CD4-positive, CD25-positive, alpha-beta regulatory T cell (primary cell): ENCODE results near the gene SCRN3. TPM values are rescaled to one million over a fixed set of nuclear protein-coding genes. Genes with fewer than 3 reads are reported as not detected.
A peak's percentile ranks its signal among the peaks of the same experiment; 100 is the strongest.

Experiments
- ATAC-seq, 2 donors: fragments of 150-1000 bp; cut with Tn5 transposase; one replicate each; pipeline ENCODE4 v1.10.0; 2021; ENCODE audit warnings: low read depth in 2 of 2, moderate number of reproducible peaks in 2 of 2, moderate library complexity in 1 of 2
- DNase-seq, 3 donors: peaks; one replicate each; pipeline versions ENCODE4 v3.0.0 to v3.0.0-alpha.2; 2012 to 2022; ENCODE audit warnings: mixed read lengths in 1 of 3
- H3K27ac ChIP-seq: one replicate; pipeline ENCODE4 v1.7.0; 2013; ENCODE audit warnings: mild to moderate bottlenecking, low read length; ENCODE audit not compliant: insufficient read depth, poor library complexity, severe bottlenecking
- H3K27me3 ChIP-seq: one replicate; pipeline ENCODE4 v1.7.0; 2013; ENCODE audit warnings: low read length; ENCODE audit not compliant: control insufficient read depth, insufficient read depth
- H3K36me3 ChIP-seq: one replicate; pipeline ENCODE4 v1.7.0; 2013; ENCODE audit warnings: mild to moderate bottlenecking, low read length, moderate library complexity; ENCODE audit not compliant: control insufficient read depth, insufficient read depth
- H3K4me1 ChIP-seq: 2 replicates; pipeline ENCODE4 v1.7.0; 2013; ENCODE audit warnings: mild to moderate bottlenecking, low read length; ENCODE audit not compliant: insufficient read depth, control insufficient read depth, poor library complexity, severe bottlenecking
- H3K4me3 ChIP-seq: one replicate; pipeline ENCODE4 v1.7.0; 2013; ENCODE audit warnings: low read depth, mild to moderate bottlenecking, low read length, moderate library complexity
- H3K9me3 ChIP-seq, 2 experiments: 1 replicate in 1 of 2; 2 replicates in 1 of 2; pipeline ENCODE4 v1.7.0; 2013; ENCODE audit warnings: low read length in 2 of 2, mild to moderate bottlenecking in 1 of 2, moderate library complexity in 1 of 2; ENCODE audit not compliant: control insufficient read depth in 2 of 2
- H3K27ac Mint-ChIP-seq, 3 donors: one replicate each; pipeline ENCODE4 v1.8.0; 2020 to 2022; ENCODE audit warnings: mild to moderate bottlenecking in 3 of 3, mixed read lengths in 3 of 3, moderate library complexity in 2 of 3
- H3K27me3 Mint-ChIP-seq: one replicate; pipeline ENCODE4 v1.8.0; 2022; ENCODE audit warnings: mild to moderate bottlenecking, mixed read lengths
- H3K36me3 Mint-ChIP-seq: one replicate; pipeline ENCODE4 v1.8.0; 2020; ENCODE audit warnings: mixed read lengths
- H3K4me1 Mint-ChIP-seq, 4 donors: one replicate each; pipeline ENCODE4 v1.8.0; 2020 to 2022; ENCODE audit warnings: mixed read lengths in 4 of 4, mild to moderate bottlenecking in 1 of 4
- H3K4me3 Mint-ChIP-seq, 4 donors: one replicate each; pipeline ENCODE4 v1.8.0; 2020 to 2022; ENCODE audit warnings: mild to moderate bottlenecking in 4 of 4, mixed read lengths in 4 of 4, moderate library complexity in 3 of 4
- H3K9me3 Mint-ChIP-seq, 7 donors: one replicate each; pipeline ENCODE4 v1.8.0; 2020 to 2022; ENCODE audit warnings: mixed read lengths in 7 of 7, mild to moderate bottlenecking in 3 of 7, moderate library complexity in 2 of 7
- polyA plus RNA-seq, 4 donors: library from polyadenylated mRNA; unstranded; fragments of 300-500 nt; fragmentation: Illumina TruSeq; gene quantifications; one replicate each; pipeline ENCODE4 v1.2.3, GENCODE V29; 2021
- total RNA-seq: library from RNA; stranded (reverse); gene quantifications from one replicate; pipeline ENCODE4 v1.2.3, GENCODE V29; 2022

SCRN3 gene
- total and polyA plus RNA-seq, 5 donors from 2014 or later = 10.0 to 12.8 (median 11.5) TPM

GRCh38 chr2:174454566-174454965, 59.0 kb downstream of the SCRN3 start:
- no peak overlapping the region for H3K4me3 Mint-ChIP-seq
- H3K4me1 Mint-ChIP-seq = peaks cover 2 to 13% (median 7%) of the 10 kb centered on the region in 4 donors
- H3K27me3 ChIP-seq = no peaks in the 10 kb centered on the region
- H3K9me3 Mint-ChIP-seq = no peaks in the 10 kb centered on the region
- no peak overlapping the region for H3K27ac ChIP-seq
- no peak overlapping the region for H3K4me3 ChIP-seq
- no peak overlapping the region for H3K27ac Mint-ChIP-seq
- peaks cover 5% of the 10 kb centered on the region for H3K4me1 ChIP-seq
- H3K9me3 ChIP-seq = no peaks in the 10 kb centered on the region
- peaks cover 44% of the 10 kb centered on the region for H3K36me3 Mint-ChIP-seq
- H3K27me3 Mint-ChIP-seq = no peaks in the 10 kb centered on the region
- DNase-seq = no peak
- H3K36me3 ChIP-seq = peaks cover 79% of the 10 kb centered on the region
- no peak for ATAC-seq

DNA sequence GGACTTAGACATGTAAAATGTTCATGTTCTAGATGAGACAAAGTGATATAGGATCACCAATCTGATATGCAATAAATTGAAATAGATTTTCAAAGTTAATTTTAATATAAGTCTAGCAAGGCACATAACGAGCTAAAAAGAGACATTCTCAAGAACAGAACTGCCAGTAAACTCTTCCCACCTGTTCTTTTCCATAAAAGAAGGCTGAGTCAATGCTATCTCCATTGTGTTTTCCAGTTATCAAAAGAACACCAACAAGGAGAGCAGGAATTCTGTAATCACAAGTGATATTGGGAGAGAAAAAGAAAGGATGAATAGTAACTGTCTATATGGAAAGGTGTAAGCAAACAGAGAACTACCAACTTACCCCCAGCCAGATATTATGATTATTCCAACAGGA, 65.7 kb downstream of the SCRN3 start:
- no peak for DNase-seq
- Histone ChIP-seq H3K4me3 (no peak overlapping the region), H3K9me3 (no peaks in the 10 kb centered on the region), H3K36me3 (peaks cover 51% of the 10 kb centered on the region), H3K27me3 (no peaks in the 10 kb centered on the region), H3K4me1 (no peaks in the 10 kb centered on the region), H3K27ac (no peak overlapping the region)
- no peak overlapping the region for H3K27ac Mint-ChIP-seq
- H3K9me3 Mint-ChIP-seq = no peaks in the 10 kb centered on the region
- no peak for ATAC-seq
- peaks cover 0 to 6% (median 2%) of the 10 kb centered on the region in 4 donors for H3K4me1 Mint-ChIP-seq
- H3K36me3 Mint-ChIP-seq = peaks cover 21% of the 10 kb centered on the region
- no peaks in the 10 kb centered on the region for H3K27me3 Mint-ChIP-seq
- no peak overlapping the region for H3K4me3 Mint-ChIP-seq

DNA sequence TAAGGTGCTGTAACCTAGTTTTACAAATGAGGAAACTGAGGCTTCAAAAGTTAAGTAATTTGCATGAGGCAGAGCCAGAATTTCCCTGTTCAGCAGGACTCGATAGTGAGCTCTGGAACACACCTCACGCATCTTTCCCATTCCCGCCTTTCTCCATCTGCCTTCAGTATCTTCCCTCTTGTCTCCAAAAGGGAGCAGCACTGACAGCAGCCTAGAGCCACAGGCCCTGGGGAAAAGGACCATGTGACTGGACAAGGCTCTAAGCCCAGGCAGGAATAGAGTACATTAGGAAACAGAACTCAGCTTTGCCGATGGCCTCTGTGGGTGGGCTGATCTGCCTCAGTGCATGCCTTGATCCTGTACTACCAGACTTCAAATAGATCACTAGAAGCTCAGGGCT, 69.8 kb downstream of the SCRN3 start:
- Histone ChIP-seq H3K36me3 (peaks cover 29% of the 10 kb centered on the region), H3K9me3 (no peaks in the 10 kb centered on the region), H3K4me1 (no peaks in the 10 kb centered on the region), H3K27me3 (no peaks in the 10 kb centered on the region), H3K4me3 (no peak overlapping the region), H3K27ac (no peak overlapping the region)
- peaks cover 24% of the 10 kb centered on the region for H3K36me3 Mint-ChIP-seq
- peaks cover 0 to 6% (median 2%) of the 10 kb centered on the region in 4 donors for H3K4me1 Mint-ChIP-seq
- no peaks in the 10 kb centered on the region for H3K9me3 Mint-ChIP-seq
- no peak overlapping the region for H3K27ac Mint-ChIP-seq
- no peak overlapping the region for H3K4me3 Mint-ChIP-seq
- DNase-seq = no peak
- no peak for ATAC-seq
- no peaks in the 10 kb centered on the region for H3K27me3 Mint-ChIP-seq

GRCh38 chr2:174473796-174474195, 78.3 kb downstream of the SCRN3 start:
- ATAC-seq (no peak), DNase-seq (no peak)
- H3K4me1 Mint-ChIP-seq = peaks cover 18 to 30% (median 21%) of the 10 kb centered on the region in 4 donors
- H3K27me3 ChIP-seq = no peaks in the 10 kb centered on the region
- H3K27me3 Mint-ChIP-seq = no peaks in the 10 kb centered on the region
- peaks cover 14% of the 10 kb centered on the region for H3K36me3 Mint-ChIP-seq
- no peaks in the 10 kb centered on the region for H3K4me1 ChIP-seq
- no peak overlapping the region for H3K27ac ChIP-seq
- no peaks in the 10 kb centered on the region for H3K9me3 ChIP-seq
- H3K4me3 ChIP-seq = no peak overlapping the region
- peaks cover 11% of the 10 kb centered on the region for H3K36me3 ChIP-seq
- H3K4me3 Mint-ChIP-seq = no peak overlapping the region
- H3K9me3 Mint-ChIP-seq = no peaks in the 10 kb centered on the region
- H3K27ac Mint-ChIP-seq = peak overlapping the region; percentile 44 to 64 (median 56)

DNA sequence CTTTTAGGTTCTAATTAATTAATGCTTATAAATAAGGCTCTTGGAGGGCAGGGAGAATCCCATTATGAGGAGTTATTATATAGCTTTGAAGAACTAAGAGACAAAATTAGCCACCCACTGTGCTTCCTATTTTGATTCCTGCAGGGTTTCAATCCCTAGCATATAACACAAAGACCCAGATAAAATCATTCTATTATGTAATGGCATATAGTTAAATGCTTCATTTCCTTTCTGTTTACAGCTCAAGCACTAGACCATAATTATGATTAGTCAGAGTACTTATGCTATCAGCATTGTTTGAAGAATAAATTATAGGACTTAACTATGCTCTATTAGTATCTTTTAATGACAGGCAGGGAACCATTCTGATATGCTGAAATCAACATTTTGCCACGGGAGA, 82.2 kb downstream of the SCRN3 start:
- Histone ChIP-seq H3K27ac (no peak overlapping the region), H3K27me3 (no peaks in the 10 kb centered on the region), H3K36me3 (peaks cover 43% of the 10 kb centered on the region), H3K4me1 (no peaks in the 10 kb centered on the region), H3K9me3 (no peaks in the 10 kb centered on the region), H3K4me3 (no peak overlapping the region)
- ATAC-seq = no peak
- Mint-ChIP-seq H3K4me1 (peaks cover 30 to 53% (median 43%) of the 10 kb centered on the region in 4 donors), H3K36me3 (peaks cover 38% of the 10 kb centered on the region), H3K9me3 (no peaks in the 10 kb centered on the region), H3K4me3 (peak overlapping the region in 1 of 4 donors; percentile 22), H3K27me3 (no peaks in the 10 kb centered on the region), H3K27ac (no peak overlapping the region)
- DNase-seq = no peak

Other genes starting within 250 kb of the SCRN3 start
- 36.9 TPM for gene OLA1, start 147.2 kb upstream of the SCRN3 start, total RNA-seq
- 10 to 100 TPM; 54.1 to 77.4 (median 62.3) TPM for gene OLA1, start 147.2 kb upstream of the SCRN3 start, polyA plus RNA-seq
- gene SP9, start 60.8 kb upstream of the SCRN3 start, total RNA-seq = not detected
- not detected for gene SP9, start 60.8 kb upstream of the SCRN3 start, polyA plus RNA-seq
- 42.7 TPM for gene GPR155, start 91.3 kb downstream of the SCRN3 start, total RNA-seq
- 10 to 100 TPM; 15.0 to 20.1 (median 18.9) TPM for gene GPR155, start 91.3 kb downstream of the SCRN3 start, polyA plus RNA-seq
- gene WIPF1, start 202.1 kb downstream of the SCRN3 start, total RNA-seq = 473 TPM
- 100 to 1,000 TPM in 2 of 4 donors, 10 to 100 TPM in 2; 95.5 to 114 (median 105) TPM for gene WIPF1, start 202.1 kb downstream of the SCRN3 start, polyA plus RNA-seq